Epidermal melanocyte (primary cell): ENCODE data around the gene KMT2A.
A peak's percentile ranks its signal among the peaks of the same experiment; 100 is the strongest.
"Not testable (repeated sequence)": the region's sequence is repeated elsewhere in the genome, so short reads cannot be mapped to it uniquely, and the experiment has no call there.

Experiments used
- DNase-seq: peaks from one replicate; pipeline ENCODE4 v3.0.0; 2011; ENCODE audit warnings: low spot score; ENCODE audit not compliant: insufficient read length

Gene KMT2A

GRCh38 chr11:118532852-118533768 is 96.8 kb downstream of the KMT2A start:
- no peak for DNase-seq

GRCh38 chr11:118533769-118534729 is 97.8 kb downstream of the KMT2A start:
- DNase-seq: peak; percentile 79

- DNase-seq: no peak
These were observed 99.0 kb downstream of the KMT2A start for GRCh38 chr11:118535261-118535660.

GRCh38 chr11:118536726-118537125 is 100.4 kb downstream of the KMT2A start:
- no peak for DNase-seq

GRCh38 chr11:118537409-118537980 is 101.2 kb downstream of the KMT2A start:
- DNase-seq: no peak

- DNase-seq: no peak
These were observed 107.8 kb downstream of the KMT2A start for GRCh38 chr11:118544010-118544646.

- DNase-seq: no peak
These were observed 108.3 kb downstream of the KMT2A start for GRCh38 chr11:118544647-118545010.

GRCh38 chr11:118545533-118545932 is 109.2 kb downstream of the KMT2A start:
- DNase-seq: no peak

- DNase-seq: no peak
These were observed 110.8 kb downstream of the KMT2A start for GRCh38 chr11:118547132-118547531.

GRCh38 chr11:118552341-118552740 is 116.0 kb downstream of the KMT2A start:
- no peak for DNase-seq

- no peak for DNase-seq
These were observed 124.5 kb downstream of the KMT2A start for GRCh38 chr11:118560806-118561205.

- no peak for DNase-seq
These were observed 128.8 kb downstream of the KMT2A start for GRCh38 chr11:118565051-118565450.

GRCh38 chr11:118569670-118570069 is 133.4 kb downstream of the KMT2A start:
- no peak for DNase-seq

GRCh38 chr11:118570787-118571186 is 134.5 kb downstream of the KMT2A start:
- DNase-seq: no peak

- not testable (repeated sequence) for DNase-seq
These were observed 135.4 kb downstream of the KMT2A start for GRCh38 chr11:118571701-118572060.

GRCh38 chr11:118572061-118572980 is 136.0 kb downstream of the KMT2A start, which contains the start of gene ARCN1:
Gene ARCN1, plus strand, starts transcription at chr11:118572409. Its CDS starts 139 bp downstream, at chr11:118572548.
- DNase-seq: peak; percentile 73

GRCh38 chr11:118572981-118573550 is 136.8 kb downstream of the KMT2A start:
- DNase-seq: no peak

GRCh38 chr11:118574636-118575035 is 138.3 kb downstream of the KMT2A start:
- no peak for DNase-seq
